Loucy (cell line): Measurements from ENCODE around the gene EMSY.

Experiments used
- H2AFZ ChIP-seq: fragments of 200-600 bp; sonication (generic); 2 replicates; pipeline ENCODE4 v1.6.0; 2016; ENCODE audit warnings: antibody characterized with exemption, mild to moderate bottlenecking, low read length, moderate library complexity
- H3F3A ChIP-seq: fragments of 200-600 bp; 2 replicates; pipeline ENCODE4 v1.6.0; 2016; ENCODE audit warnings: antibody characterized with exemption, low read depth, mild to moderate bottlenecking
- H3K27me3 ChIP-seq: fragments of 200-600 bp; sonication (generic); 2 replicates; pipeline ENCODE4 v1.6.1; 2014; ENCODE audit warnings: low read length, mild to moderate bottlenecking; ENCODE audit not compliant: insufficient read depth, poor library complexity, severe bottlenecking
- H3K36me3 ChIP-seq: fragments of 200-600 bp; sonication (generic); 2 replicates; pipeline ENCODE4 v1.6.1; 2016; ENCODE audit warnings: low read length; ENCODE audit not compliant: insufficient read depth
- H3K4me1 ChIP-seq: fragments of 200-600 bp; sonication (generic); 2 replicates; pipeline ENCODE4 v1.5.1; 2014; ENCODE audit warnings: low read length, mild to moderate bottlenecking; ENCODE audit not compliant: insufficient read depth, poor library complexity, severe bottlenecking
- H3K4me2 ChIP-seq: fragments of 200-600 bp; sonication (generic); 2 replicates; pipeline ENCODE4 v1.6.0; 2014; ENCODE audit warnings: antibody characterized with exemption, low read length, low read depth, mild to moderate bottlenecking; ENCODE audit not compliant: poor library complexity, severe bottlenecking
- H3K4me3 ChIP-seq: fragments of 200-600 bp; sonication (generic); 2 replicates; pipeline ENCODE4 v1.5.1; 2014; ENCODE audit warnings: low read length, mild to moderate bottlenecking, mixed read lengths; ENCODE audit not compliant: poor library complexity, severe bottlenecking
- H3K79me2 ChIP-seq: fragments of 200-600 bp; sonication (generic); 2 replicates; pipeline ENCODE4 v1.6.1; 2014; ENCODE audit warnings: low read length; ENCODE audit not compliant: insufficient read depth
- H3K9ac ChIP-seq: fragments of 200-600 bp; sonication (generic); 2 replicates; pipeline ENCODE4 v1.6.0; 2014; ENCODE audit warnings: mild to moderate bottlenecking, low read depth, low read length, moderate library complexity; ENCODE audit not compliant: poor library complexity, severe bottlenecking
- H3K9me2 ChIP-seq: fragments of 200-600 bp; sonication (generic); replicated peaks from 2 replicates; pipeline ENCODE4 v1.6.1; 2016; ENCODE audit warnings: low read depth, low read length, mixed read lengths
- H3K9me3 ChIP-seq: fragments of 200-600 bp; sonication (generic); 2 replicates; pipeline ENCODE4 v1.6.1; 2014; ENCODE audit warnings: mild to moderate bottlenecking, antibody characterized with exemption, low read length, low read depth; ENCODE audit not compliant: insufficient read depth
- H4K20me1 ChIP-seq: fragments of 200-600 bp; sonication (generic); 2 replicates; pipeline ENCODE4 v1.6.0; 2014; ENCODE audit warnings: antibody characterized with exemption, low read length, mild to moderate bottlenecking; ENCODE audit not compliant: insufficient read depth, poor library complexity, severe bottlenecking
- EZH2phosphoT487 ChIP-seq: fragments of 200-600 bp; IDR thresholded peaks from 2 replicates; pipeline ENCODE4 v1.6.1; 2018; ENCODE audit warnings: antibody characterized with exemption, mild to moderate bottlenecking, moderate library complexity, borderline replicate concordance
- TF ChIP-seq, protein P1 (sequence below): fragments of 200-600 bp; sonication (generic); conservative IDR thresholded peaks from 2 replicates; pipeline ENCODE4 v1.5.1; 2014; ENCODE audit warnings: mild to moderate bottlenecking, antibody characterized with exemption, low read length

The EMSY gene

DNA sequence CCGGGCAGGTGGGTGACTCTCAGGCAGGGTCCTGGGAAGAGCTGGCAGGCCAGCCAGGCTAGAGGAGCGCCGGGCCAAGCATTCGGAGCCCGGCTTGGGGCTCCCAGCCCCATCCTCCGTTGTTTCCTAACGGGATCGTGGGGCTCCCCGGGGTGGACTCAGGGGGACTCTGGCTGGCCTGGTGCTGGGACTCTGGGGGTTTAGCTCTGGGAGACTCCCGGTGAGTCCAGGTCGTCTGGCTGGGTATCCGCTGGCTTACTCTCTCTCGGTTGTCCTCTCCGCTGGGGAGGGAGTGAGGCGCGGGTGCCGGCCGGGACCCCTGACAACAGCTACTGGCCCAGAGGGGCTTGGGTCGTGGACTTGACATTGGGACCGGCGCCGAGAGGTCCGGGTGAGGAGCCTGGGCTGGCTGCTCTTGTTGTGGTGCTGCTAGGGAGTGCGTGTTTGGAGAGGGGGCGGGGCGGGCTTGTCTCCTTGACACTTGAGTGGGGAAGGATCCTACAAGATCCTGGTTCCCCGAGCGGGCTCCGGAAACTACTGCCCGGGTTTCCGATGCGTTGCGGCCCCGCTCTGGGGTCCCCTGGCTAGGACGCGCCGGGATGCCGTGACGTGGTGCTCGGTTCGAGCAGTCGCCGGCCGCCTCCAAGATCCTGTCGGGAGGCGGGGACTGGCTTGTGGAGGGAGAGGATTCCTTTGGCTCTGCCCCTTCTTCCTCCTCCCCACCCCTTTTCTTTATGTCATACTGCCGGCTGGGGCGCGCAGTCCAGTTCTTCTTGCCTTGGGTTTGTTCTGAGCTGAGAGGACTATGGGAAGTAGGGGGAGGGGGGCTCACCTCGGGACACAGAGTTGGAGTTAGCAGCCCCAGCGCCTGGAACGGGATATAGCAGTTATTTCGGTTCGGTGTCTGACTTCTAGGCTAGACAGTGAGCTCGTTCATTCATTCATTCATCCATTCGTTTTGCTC is 585 bp downstream of the EMSY start:
- no peaks in the 10 kb centered on the region for H3K9me3 ChIP-seq
- TF ChIP-seq, protein P1, sequence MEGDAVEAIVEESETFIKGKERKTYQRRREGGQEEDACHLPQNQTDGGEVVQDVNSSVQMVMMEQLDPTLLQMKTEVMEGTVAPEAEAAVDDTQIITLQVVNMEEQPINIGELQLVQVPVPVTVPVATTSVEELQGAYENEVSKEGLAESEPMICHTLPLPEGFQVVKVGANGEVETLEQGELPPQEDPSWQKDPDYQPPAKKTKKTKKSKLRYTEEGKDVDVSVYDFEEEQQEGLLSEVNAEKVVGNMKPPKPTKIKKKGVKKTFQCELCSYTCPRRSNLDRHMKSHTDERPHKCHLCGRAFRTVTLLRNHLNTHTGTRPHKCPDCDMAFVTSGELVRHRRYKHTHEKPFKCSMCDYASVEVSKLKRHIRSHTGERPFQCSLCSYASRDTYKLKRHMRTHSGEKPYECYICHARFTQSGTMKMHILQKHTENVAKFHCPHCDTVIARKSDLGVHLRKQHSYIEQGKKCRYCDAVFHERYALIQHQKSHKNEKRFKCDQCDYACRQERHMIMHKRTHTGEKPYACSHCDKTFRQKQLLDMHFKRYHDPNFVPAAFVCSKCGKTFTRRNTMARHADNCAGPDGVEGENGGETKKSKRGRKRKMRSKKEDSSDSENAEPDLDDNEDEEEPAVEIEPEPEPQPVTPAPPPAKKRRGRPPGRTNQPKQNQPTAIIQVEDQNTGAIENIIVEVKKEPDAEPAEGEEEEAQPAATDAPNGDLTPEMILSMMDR = no peak
- no peak for TF ChIP-seq EZH2phosphoT487
- H4K20me1 ChIP-seq = peaks cover 32% of the 10 kb centered on the region
- H3K4me3 ChIP-seq = peak overlapping the region; percentile 92
- peaks cover 77% of the 10 kb centered on the region for H3K79me2 ChIP-seq
- no peaks in the 10 kb centered on the region for H3K9me2 ChIP-seq
- no peaks in the 10 kb centered on the region for H3F3A ChIP-seq
- no peaks in the 10 kb centered on the region for H3K36me3 ChIP-seq
- peaks cover 45% of the 10 kb centered on the region for H3K4me1 ChIP-seq
- peak overlapping the region; percentile 76 for H3K4me2 ChIP-seq
- H2AFZ ChIP-seq = peak overlapping the region; percentile 92
- H3K9ac ChIP-seq = peak overlapping the region; percentile 96
- H3K27me3 ChIP-seq = no peaks in the 10 kb centered on the region

DNA sequence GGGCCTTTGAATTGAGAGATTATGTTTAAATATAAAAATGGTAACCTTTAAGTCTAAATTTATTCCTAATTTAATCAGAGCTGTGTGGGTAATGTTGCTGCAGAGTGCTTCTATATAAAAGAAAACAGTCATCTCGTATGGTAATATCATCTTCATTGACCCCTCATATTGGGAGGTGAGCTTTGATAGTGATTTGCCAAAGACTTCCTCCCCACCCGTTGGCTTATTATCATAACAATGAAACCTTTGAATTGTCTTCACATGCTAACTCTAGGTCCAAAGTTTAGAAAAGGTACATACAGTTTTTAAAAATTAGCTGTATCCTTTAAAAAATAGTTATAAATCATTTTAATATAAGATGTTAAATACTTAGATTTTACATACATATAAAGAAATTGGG is 3.7 kb downstream of the EMSY start:
- no peaks in the 10 kb centered on the region for H3K9me2 ChIP-seq
- peak overlapping the region; percentile 76 for H3K4me2 ChIP-seq
- H2AFZ ChIP-seq = no peak overlapping the region
- peaks cover 38% of the 10 kb centered on the region for H3K4me1 ChIP-seq
- H3F3A ChIP-seq = no peaks in the 10 kb centered on the region
- no peaks in the 10 kb centered on the region for H3K27me3 ChIP-seq
- H3K9me3 ChIP-seq = no peaks in the 10 kb centered on the region
- H3K79me2 ChIP-seq = peaks cover 72% of the 10 kb centered on the region
- H3K9ac ChIP-seq = no peak overlapping the region
- TF ChIP-seq EZH2phosphoT487 = no peak
- TF ChIP-seq, protein P1 = no peak
- peaks cover 17% of the 10 kb centered on the region; the same call in 1 of the 2 replicates for H3K36me3 ChIP-seq
- H4K20me1 ChIP-seq = peaks cover 32% of the 10 kb centered on the region
- no peak overlapping the region for H3K4me3 ChIP-seq

DNA sequence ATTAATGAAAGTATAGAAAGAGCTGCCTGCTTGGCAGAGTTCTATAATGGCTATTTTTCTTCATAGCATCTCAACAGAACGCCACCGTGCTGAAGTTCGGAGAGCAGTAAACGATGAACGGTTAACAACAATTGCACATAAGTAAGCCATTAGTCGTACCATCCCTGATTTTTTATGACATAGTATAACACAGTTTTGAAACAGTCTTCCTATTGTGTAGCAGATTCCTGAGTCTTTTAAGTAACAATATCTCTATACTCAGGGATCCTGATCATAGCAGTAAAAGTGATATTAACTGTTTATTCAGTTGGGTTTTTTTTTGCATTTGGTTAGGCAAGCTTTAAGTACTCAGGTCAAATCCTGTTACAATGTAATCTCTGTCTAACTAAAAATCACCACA is 8.4 kb downstream of the EMSY start:
- H4K20me1 ChIP-seq = peaks cover 7% of the 10 kb centered on the region
- H3F3A ChIP-seq = no peaks in the 10 kb centered on the region
- peaks cover 18% of the 10 kb centered on the region for H3K4me1 ChIP-seq
- no peak overlapping the region for H3K9ac ChIP-seq
- no peaks in the 10 kb centered on the region for H3K9me3 ChIP-seq
- H2AFZ ChIP-seq = no peak overlapping the region
- peaks cover 32% of the 10 kb centered on the region for H3K79me2 ChIP-seq
- H3K27me3 ChIP-seq = no peaks in the 10 kb centered on the region
- H3K9me2 ChIP-seq = no peaks in the 10 kb centered on the region
- H3K4me2 ChIP-seq = no peak overlapping the region
- no peak overlapping the region for H3K4me3 ChIP-seq
- H3K36me3 ChIP-seq = peaks cover 32% of the 10 kb centered on the region; the same call in 1 of the 2 replicates
- TF ChIP-seq, protein P1 = no peak
- no peak for TF ChIP-seq EZH2phosphoT487
